ENCODE results near the gene SHISAL2B. TPM values are rescaled to one million over a fixed set of nuclear protein-coding genes. Genes with fewer than 3 reads are reported as not detected.

SHISAL2B gene
- total RNA-seq: not detected in 2 replicates

GRCh38 chr5:64690417-64691151 is at the start of gene SHISAL2B:
Gene SHISAL2B, plus strand, starts transcription at chr5:64690503. Its CDS starts 121 bp downstream, at chr5:64690624.

Other genes starting within 250 kb of the SHISAL2B start
- gene RGS7BP, start 184.5 kb upstream of the SHISAL2B start, total RNA-seq: not detected in 2 replicates
- gene SREK1IP1, start 78.2 kb downstream of the SHISAL2B start, total RNA-seq: 7.9 and 12.4 TPM in 2 replicates
- gene CWC27, start 78.4 kb downstream of the SHISAL2B start, total RNA-seq: 13.2 and 17.9 TPM in 2 replicates